PC-3 (cell line): ENCODE measurements around the gene ROPN1L.

Experiments
- CTCF ChIP-seq: fragments of 300-600 bp; sonication (generic); conservative IDR thresholded peaks from 2 replicates; pipeline ENCODE4 v1.5.1; 2017; ENCODE audit warnings: antibody characterized with exemption, low read depth, mild to moderate bottlenecking, low read length
- EZH2 ChIP-seq: fragments of 300-600 bp; sonication (generic); IDR thresholded peaks from one replicate; pipeline ENCODE4 v1.6.1; 2017; ENCODE audit warnings: antibody characterized with exemption, mild to moderate bottlenecking, low read length; ENCODE audit not compliant: unreplicated experiment

DNA sequence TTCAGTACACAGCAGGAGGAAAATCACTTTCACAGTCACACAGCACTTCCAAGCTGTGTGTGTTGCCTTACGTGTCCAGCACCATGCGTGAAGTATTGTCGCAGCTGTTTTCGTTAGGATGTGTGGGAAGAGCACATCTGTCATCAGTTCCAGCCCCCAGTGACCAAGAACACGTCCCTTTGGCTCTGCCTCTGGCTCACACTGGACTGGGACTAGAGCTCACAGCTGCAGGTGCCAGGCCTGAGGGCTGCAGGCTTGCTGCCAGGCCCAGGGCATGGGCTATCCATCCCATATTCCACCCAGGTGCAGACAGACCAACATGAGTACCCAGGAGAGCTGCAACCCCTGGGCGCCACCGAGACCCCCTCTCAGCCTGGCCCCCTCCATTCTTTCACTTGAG lies 61.6 kb downstream of the ROPN1L start:
- TF ChIP-seq CTCF (no peak), EZH2 (no peak)
